T47D (cell line): ENCODE results near the gene ADARB2.

ENCODE experiments used
- DNase-seq, 2 experiments: peaks; one replicate each; pipeline versions ENCODE4 v3.0.0 to v3.0.0-alpha.2; 2011 to 2012; ENCODE audit warnings: low read depth in 1 of 2, low spot score in 1 of 2
- JUND ChIP-seq: IDR thresholded peaks from 2 replicates; pipeline ENCODE4 v1.6.1; 2012; ENCODE audit warnings: low read depth
- in situ Hi-C: cut with HindIII; loops from 2 replicates; pipeline ENCODE4 v1.10.0; 2016; ENCODE audit warnings: low sequenced_read_pairs, low pct_unique_long_range_greater_than_20kb

Gene ADARB2

GRCh38 chr10:1559761-1560160, 177.6 kb downstream of the ADARB2 start:
- no peak for DNase-seq
- TF ChIP-seq JUND, result no peak
- in situ Hi-C loops, result no loop called here

- DNase-seq, result no peak
- in situ Hi-C loops, result no loop called here
Observed at GRCh38 chr10:1559311-1559710, 178.0 kb downstream of the ADARB2 start.

DNA sequence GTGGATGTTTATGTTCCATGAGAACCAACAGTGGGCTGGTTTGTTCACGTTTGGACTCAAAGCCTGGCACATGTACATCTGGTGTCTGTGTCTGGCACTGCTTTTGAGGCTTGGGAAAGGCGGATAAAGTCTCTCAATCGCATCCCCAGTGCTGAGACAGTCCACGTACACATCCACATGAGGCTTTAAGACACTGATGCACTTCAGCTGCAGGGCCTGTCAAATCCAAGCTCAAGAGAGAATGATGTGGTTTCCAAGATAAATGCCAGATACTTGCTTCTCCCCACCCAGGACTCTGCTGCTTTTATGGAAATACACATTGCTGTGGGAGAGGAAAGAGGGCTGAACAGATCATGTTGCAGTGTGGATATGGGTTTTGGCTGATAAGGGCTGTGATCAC, 178.4 kb downstream of the ADARB2 start:
- in situ Hi-C loops, result no loop called here
- DNase-seq, result no peak
- no peak for TF ChIP-seq JUND

More at GRCh38 chr10:1559311-1559710, 178.0 kb downstream of the ADARB2 start:
- no peak for TF ChIP-seq JUND

- in situ Hi-C loops, result no loop called here
- no peak for TF ChIP-seq JUND
- DNase-seq, result no peak
Observed at GRCh38 chr10:1557081-1557480, 180.2 kb downstream of the ADARB2 start.

DNA sequence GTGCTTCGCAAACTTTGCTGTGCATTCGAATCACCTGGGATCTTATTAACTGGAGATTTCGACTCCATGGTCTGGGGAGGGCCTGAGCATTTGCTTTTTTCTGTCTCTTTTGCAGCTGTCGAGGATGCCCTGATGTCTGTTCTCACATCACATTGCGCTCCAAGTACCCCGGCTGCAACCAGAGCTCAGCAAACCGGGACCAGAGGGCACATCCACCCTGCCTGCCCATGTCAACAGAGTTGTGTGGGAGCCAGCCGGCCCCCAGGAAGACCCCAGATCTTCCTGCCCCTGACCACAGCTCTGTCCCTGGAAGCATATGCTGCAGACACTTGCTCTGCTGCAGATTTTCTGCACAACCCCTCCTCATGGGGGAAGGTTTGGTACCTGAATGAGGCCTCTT, 180.8 kb downstream of the ADARB2 start:
- in situ Hi-C loops, result no loop called here
- TF ChIP-seq JUND, result no peak
- DNase-seq, result no peak

- TF ChIP-seq JUND, result no peak
- in situ Hi-C loops, result no loop called here
- DNase-seq, result no peak
Observed at GRCh38 chr10:1553951-1554350, 183.4 kb downstream of the ADARB2 start.

DNA sequence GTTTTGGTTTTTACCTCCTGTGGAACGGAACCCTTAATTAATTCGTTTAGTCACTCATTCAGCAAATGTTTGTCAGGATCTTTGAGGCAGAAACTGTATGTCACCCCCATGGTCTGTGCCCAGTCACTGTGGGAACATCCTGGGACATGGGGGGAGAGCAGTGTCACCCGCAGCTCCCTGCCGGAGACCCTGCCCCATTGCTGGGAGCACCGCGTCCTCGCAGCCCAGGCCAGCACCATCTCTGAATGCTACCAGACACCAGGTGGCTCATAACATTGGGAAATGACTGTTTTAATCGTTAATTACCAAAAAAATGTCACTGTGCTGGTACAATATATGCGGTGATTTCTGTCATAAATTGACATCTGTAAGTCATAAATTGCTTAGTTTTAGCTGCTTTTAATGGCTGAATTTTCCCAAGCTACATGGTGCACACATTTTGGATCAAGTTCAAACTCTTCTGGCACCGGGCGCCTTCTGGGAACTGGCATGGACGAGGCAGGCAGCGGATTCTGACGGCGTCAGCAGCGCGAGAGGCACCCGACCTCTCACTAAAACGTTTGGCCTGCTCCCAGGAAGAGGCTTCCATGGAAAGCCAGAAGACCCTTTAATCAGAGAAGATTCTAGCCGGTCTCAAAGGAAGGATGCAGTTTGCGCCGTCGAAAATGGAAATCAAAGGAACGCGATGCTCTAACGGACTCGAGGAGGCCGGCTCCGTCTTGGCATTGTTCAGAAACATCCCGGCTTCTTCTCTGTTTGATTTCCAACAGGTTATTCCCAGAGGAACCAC, 184.2 kb downstream of the ADARB2 start:
- no peak for DNase-seq
- in situ Hi-C loops, result no loop called here
- TF ChIP-seq JUND, result no peak

DNA sequence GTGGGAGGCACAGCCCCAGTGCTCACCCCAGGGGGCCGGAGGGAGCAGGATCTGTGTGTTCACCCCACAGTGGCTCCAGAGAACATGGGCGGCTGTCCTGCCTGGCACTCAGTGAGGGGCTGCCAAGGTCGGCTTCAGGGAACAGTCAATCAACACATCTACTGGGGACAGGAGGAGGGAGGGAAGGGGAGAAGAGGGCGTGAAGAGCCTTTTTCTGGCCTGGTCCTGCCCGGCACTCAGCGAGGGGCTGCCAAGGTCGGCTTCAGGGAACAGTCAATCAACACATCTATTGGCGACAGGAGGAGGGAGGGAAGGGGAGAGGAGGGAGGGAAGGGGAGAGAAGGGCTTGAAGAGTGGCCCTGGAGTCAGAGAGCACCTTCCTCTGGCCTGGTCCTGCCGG, 184.9 kb downstream of the ADARB2 start:
- no peak for DNase-seq
- TF ChIP-seq JUND, result no peak
- in situ Hi-C loops, result no loop called here

DNA sequence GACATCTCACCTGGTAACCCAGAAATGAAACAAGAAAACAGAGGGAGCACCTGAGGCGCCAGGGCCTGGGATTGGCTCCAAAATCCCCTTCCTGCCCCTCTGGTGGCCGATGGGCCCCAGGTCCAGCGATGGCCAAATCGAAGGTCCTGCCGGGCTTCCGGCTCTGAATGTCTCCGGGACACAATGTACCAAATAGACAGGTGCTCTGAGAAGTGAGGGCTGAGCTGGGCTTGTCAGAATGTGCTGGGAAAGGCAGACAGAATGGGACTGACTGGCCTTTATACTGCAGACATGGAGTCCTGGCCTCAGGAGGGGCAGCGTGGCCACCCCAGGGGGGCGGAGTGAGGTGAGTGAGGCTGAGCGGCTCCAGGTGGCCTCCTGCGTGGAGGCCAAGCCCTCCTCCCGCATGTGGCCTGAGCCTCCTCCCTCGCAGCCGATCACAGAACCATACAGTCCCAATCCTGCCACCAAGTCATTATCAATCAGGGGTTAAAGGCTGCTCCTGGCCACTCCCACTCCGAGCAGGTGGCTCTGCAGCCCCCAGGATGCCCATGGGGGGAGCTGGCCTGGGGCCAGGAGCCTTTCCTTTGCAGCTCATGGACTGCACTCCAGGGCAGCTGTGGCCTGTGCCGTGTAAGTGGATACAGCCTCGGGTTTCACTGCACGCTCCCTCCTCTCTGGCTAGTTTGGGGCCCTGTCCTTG, 185.5 kb downstream of the ADARB2 start:
- TF ChIP-seq JUND, result no peak
- no peak for DNase-seq
- in situ Hi-C loops, result no loop called here

DNA sequence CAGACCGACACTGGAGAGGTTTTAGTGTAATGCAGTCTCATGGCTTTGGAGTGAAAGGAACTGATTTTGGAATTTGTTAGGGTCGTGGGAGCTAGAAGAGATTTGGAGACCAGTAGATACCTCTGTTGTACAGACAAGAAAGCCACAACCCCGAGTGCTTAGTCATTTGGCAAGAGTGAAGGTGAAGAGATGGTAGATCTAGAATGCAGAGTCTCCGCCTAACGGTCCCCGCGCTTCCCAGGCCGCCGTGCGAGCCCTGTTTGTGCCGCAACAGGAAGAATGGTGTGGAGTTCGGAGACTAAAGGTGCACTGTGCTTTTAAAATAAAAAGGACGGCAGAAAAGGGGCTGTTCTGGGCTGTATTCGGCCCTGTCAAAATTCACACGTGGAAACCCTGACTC, 186.7 kb downstream of the ADARB2 start:
- in situ Hi-C loops, result no loop called here
- no peak for DNase-seq
- TF ChIP-seq JUND, result no peak

DNA sequence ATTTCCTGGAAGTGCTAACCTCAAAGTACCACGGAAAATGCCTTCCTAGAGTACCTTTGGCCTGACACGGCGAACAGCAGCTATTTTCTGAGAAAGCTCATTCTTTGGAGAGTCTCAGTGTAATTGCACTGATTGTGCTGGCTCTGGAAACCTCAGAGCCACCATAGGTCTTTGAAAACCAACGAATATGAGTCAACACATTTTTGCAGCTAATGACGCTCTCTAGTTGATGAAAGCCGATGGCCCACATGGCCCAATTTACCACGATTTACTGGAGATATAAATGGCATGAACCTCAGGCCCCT, 187.1 kb downstream of the ADARB2 start:
- no peak for DNase-seq
- in situ Hi-C loops, result no loop called here
- TF ChIP-seq JUND, result no peak

- DNase-seq, result no peak
- TF ChIP-seq JUND, result no peak
- in situ Hi-C loops, result no loop called here
Observed at GRCh38 chr10:1549591-1550290, 187.6 kb downstream of the ADARB2 start.

- no peak for TF ChIP-seq JUND
- in situ Hi-C loops, result no loop called here
- no peak for DNase-seq
Observed at GRCh38 chr10:1548596-1548995, 188.7 kb downstream of the ADARB2 start.
